ENCODE measurements around the gene NIPAL1. TPM values are rescaled to one million over a fixed set of nuclear protein-coding genes. Genes with fewer than 3 reads are reported as not detected.

NIPAL1 gene
- total RNA-seq, 1 donor from 2014 or later = 8.1 TPM

DNA sequence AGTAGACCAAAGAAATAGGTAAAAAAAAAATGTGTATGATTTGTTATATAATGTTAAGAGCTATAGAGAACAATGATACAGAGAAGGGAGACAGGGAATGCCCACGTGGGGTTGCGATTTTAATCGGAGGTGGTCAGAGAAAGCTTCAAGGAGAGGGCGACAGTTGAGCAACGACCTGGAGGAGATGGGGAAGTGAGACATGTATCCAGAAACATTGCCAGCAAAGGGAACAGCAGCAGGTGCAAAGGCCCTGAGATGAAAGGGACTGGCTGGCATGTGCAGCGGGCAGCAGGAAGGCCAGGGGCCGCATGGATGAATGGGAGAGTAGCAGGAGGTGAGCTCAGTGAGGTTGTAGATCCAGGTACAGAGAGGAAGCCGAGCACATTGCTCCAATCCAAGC, 32.9 kb downstream of the NIPAL1 start:
- Histone ChIP-seq H3K9me3 (no peaks in the 10 kb centered on the region), H3K4me1 (peaks cover 7% of the 10 kb centered on the region), H3K36me3 (no peaks in the 10 kb centered on the region), H3K4me3 (no peak overlapping the region), H3K27me3 (no peaks in the 10 kb centered on the region), H3K27ac (no peak overlapping the region)
- TF ChIP-seq POLR2AphosphoS5 (IDR thresholded peaks at IDR 0.05; ENCODE audit: insufficient read depth in 1 of 2, low read depth in 1 of 2) (no peak), POLR2A (IDR thresholded peaks at IDR 0.05) (no peak)
- TF ChIP-seq, protein P1, sequence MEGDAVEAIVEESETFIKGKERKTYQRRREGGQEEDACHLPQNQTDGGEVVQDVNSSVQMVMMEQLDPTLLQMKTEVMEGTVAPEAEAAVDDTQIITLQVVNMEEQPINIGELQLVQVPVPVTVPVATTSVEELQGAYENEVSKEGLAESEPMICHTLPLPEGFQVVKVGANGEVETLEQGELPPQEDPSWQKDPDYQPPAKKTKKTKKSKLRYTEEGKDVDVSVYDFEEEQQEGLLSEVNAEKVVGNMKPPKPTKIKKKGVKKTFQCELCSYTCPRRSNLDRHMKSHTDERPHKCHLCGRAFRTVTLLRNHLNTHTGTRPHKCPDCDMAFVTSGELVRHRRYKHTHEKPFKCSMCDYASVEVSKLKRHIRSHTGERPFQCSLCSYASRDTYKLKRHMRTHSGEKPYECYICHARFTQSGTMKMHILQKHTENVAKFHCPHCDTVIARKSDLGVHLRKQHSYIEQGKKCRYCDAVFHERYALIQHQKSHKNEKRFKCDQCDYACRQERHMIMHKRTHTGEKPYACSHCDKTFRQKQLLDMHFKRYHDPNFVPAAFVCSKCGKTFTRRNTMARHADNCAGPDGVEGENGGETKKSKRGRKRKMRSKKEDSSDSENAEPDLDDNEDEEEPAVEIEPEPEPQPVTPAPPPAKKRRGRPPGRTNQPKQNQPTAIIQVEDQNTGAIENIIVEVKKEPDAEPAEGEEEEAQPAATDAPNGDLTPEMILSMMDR (IDR thresholded peaks at IDR 0.05) = no peak
- intact Hi-C loops (cut with DNase I) = no loop called here
- DNase-seq (ENCODE audit: extremely low spot score in 2 of 2) = no peak

DNA sequence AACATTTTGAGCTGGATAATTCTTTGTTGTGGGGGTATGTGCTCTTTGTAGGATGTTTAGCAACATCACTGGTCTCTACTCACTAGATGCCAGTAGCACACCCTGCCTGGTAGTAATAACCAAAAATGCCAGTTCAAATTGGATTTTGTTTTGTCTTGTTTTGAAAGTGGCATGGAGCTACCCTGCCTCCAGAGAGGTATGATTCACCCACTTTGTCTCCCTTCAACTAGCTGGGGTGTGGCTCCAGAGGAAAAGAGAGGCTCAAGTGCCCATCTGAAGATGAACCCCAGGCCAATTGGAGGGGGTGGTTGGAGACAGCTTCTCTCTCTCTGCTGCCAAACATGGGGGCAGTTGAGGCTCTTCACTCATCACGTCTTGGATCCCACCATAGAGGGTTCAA, 34.5 kb downstream of the NIPAL1 start:
- H3K27me3 ChIP-seq = no peaks in the 10 kb centered on the region
- no peak overlapping the region for H3K27ac ChIP-seq
- no peak overlapping the region for H3K4me3 ChIP-seq
- no peaks in the 10 kb centered on the region for H3K9me3 ChIP-seq
- no peaks in the 10 kb centered on the region for H3K36me3 ChIP-seq
- DNase-seq (ENCODE audit: extremely low spot score in 2 of 2) = no peak
- peaks cover 7% of the 10 kb centered on the region for H3K4me1 ChIP-seq
- TF ChIP-seq POLR2A (IDR thresholded peaks at IDR 0.05) (no peak), POLR2AphosphoS5 (IDR thresholded peaks at IDR 0.05; ENCODE audit: insufficient read depth in 1 of 2, low read depth in 1 of 2) (no peak)
- TF ChIP-seq, protein P1 (IDR thresholded peaks at IDR 0.05) = no peak
- intact Hi-C loops (cut with DNase I) = no loop called here

DNA sequence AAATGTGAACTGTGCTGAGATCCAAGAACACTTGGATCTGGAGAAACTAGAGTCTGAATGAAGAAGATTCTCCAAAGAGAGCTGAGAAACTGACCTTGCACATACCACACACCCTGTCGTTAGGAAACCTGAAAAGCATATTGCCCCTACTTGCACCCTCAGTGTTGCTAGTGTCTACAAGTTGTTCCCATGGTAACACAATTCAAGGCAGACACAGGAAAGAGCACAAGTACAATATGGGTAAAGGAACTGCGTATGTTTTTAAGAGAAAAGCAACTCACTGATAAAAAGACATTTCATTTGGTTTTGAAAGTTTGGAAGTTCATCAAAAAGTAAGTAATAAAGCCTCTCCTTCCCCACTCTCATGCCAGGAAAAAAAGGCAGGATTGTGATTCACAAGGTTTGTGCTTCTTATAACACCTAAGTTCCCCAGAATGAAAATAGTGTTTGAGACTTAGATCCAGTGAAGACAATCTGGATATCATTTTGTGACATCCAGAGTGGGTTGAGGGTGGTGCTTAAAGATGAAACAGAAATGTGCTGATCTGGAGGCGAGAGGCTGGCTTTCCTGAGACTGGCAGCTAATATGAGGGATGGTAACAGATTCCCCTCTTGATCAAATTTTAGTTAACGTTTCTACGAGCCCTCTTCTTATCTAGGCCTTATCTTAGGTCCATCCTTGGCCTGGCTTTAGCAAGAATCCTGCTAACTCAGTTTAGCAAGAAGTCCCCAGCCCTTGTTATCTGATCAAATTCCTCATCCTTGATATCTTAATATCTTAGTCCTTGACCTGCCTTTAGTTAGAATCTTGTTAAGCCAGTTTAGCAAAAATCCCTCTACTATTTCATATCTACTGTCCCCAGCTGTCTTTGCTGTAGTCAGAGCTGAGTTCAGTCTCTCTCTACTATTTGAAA, 42.3 kb downstream of the NIPAL1 start:
- Histone ChIP-seq H3K27ac (no peak overlapping the region), H3K36me3 (no peaks in the 10 kb centered on the region), H3K27me3 (no peaks in the 10 kb centered on the region), H3K9me3 (no peaks in the 10 kb centered on the region), H3K4me3 (no peak overlapping the region), H3K4me1 (no peaks in the 10 kb centered on the region)
- TF ChIP-seq POLR2A (IDR thresholded peaks at IDR 0.05) (no peak), POLR2AphosphoS5 (IDR thresholded peaks at IDR 0.05; ENCODE audit: insufficient read depth in 1 of 2, low read depth in 1 of 2) (no peak)
- TF ChIP-seq, protein P1 (IDR thresholded peaks at IDR 0.05) = no peak
- DNase-seq (ENCODE audit: extremely low spot score in 2 of 2) = no peak
- intact Hi-C loops (cut with DNase I) = no loop called here

DNA sequence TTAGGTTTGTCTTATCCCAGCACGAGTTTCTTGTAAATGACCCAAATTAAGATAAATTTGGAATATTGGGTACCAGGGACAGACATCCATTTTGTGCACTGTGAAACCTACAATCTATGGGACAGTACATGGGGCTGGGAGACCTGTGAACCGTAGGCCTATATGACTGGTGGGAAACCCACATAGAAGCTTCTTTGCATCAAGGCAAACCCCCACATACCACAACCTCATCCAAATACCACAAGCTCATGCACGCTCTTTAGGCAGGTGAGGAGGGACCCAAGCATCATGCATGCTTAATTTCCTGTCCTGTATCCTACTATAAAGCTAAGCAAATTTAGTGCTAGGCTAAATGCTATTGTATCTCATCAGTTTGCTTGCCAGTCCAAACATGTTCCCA, 47.8 kb downstream of the NIPAL1 start:
- intact Hi-C loops (cut with DNase I) = no loop called here
- Histone ChIP-seq H3K9me3 (no peaks in the 10 kb centered on the region), H3K4me3 (no peak overlapping the region), H3K27me3 (no peaks in the 10 kb centered on the region), H3K36me3 (no peaks in the 10 kb centered on the region), H3K4me1 (no peaks in the 10 kb centered on the region), H3K27ac (no peak overlapping the region)
- no peak for DNase-seq (ENCODE audit: extremely low spot score in 2 of 2)
- TF ChIP-seq POLR2A (IDR thresholded peaks at IDR 0.05) (no peak), POLR2AphosphoS5 (IDR thresholded peaks at IDR 0.05; ENCODE audit: insufficient read depth in 1 of 2, low read depth in 1 of 2) (no peak)
- TF ChIP-seq, protein P1 (IDR thresholded peaks at IDR 0.05) = no peak

DNA sequence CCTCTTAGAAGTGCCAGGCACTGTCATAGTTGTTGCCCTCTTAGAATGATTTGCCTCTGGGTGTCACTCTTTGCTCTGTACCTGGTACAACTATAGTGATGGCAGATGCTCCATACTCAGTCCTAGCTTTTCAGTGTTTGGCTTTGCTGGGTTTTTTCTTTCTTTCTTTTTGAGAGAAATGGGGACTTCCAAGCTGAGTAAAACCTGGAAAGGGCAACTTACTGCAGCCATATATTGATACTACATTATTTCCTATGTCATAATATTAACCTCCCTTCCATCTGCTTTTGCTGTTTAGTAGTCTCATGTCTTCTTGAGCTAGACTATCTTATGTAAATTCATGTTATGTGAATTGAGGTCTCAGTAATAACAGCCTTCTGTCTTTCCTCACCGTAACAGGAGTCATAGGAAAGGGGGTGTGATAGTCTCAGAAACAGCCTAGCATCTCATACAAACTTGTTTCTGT, 49.0 kb downstream of the NIPAL1 start:
- no peak overlapping the region for H3K27ac ChIP-seq
- no peak for TF ChIP-seq POLR2AphosphoS5 (IDR thresholded peaks at IDR 0.05; ENCODE audit: insufficient read depth in 1 of 2, low read depth in 1 of 2)
- no peak for TF ChIP-seq POLR2A (IDR thresholded peaks at IDR 0.05)
- TF ChIP-seq, protein P1 (IDR thresholded peaks at IDR 0.05) = no peak
- no peak overlapping the region for H3K4me3 ChIP-seq
- no peaks in the 10 kb centered on the region for H3K27me3 ChIP-seq
- no peaks in the 10 kb centered on the region for H3K4me1 ChIP-seq
- intact Hi-C loops (cut with DNase I) = no loop called here
- no peak for DNase-seq (ENCODE audit: extremely low spot score in 2 of 2)
- H3K9me3 ChIP-seq = no peaks in the 10 kb centered on the region
- H3K36me3 ChIP-seq = no peaks in the 10 kb centered on the region
